NT2/D1 (cell line): ENCODE results near the gene PPP1R14D.

Experiments used
- SUZ12 ChIP-seq: IDR thresholded peaks from 2 replicates; pipeline ENCODE4 v1.6.1; 2011; ENCODE audit not compliant: insufficient read length, insufficient read depth; ENCODE audit errors: extremely low read depth
- YY1 ChIP-seq: IDR thresholded peaks from 2 replicates; pipeline ENCODE4 v1.6.1; 2011; ENCODE audit not compliant: insufficient read length, insufficient read depth
- ZNF274 ChIP-seq: IDR thresholded peaks from 2 replicates; pipeline ENCODE4 v1.6.1; 2011; ENCODE audit warnings: mild to moderate bottlenecking, low read depth, low read length

DNA sequence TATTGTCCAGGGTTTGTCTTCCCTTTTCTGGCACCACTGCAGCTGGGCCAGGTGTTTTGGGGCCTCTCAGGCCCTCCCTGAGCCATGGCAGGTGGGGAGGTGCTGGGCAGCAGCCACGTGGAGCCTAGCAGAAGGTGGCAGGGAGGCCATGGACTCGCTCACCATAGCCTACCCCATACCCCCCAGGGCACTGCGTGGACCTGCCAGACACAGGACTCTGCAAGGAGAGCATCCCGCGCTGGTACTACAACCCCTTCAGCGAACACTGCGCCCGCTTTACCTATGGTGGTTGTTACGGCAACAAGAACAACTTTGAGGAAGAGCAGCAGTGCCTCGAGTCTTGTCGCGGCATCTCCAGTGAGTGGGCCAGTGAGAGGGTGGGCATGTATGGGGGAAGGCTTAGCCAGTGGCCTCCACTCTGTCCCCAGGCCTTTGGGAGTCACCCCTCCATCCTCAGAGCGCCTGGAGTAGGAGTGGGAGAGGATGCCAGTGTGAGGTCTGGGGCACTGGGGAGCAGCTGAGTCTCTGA lies 27.3 kb upstream of the PPP1R14D start:
- TF ChIP-seq YY1 (no peak), ZNF274 (no peak), SUZ12 (no peak)
